Psoas muscle (tissue), 8 donors: Measurements from ENCODE around the gene INSYN2A. TPM values are rescaled to one million over a fixed set of nuclear protein-coding genes. Genes with fewer than 3 reads are reported as not detected.

Source experiments
- ATAC-seq, 4 donors: fragments of 200-7000 bp; cut with Tn5 transposase; one replicate each; pipeline ENCODE4 v1.9.1; 2020; ENCODE audit warnings: moderate library complexity in 3 of 4, mild to moderate bottlenecking in 2 of 4
- DNase-seq, 2 donors: peaks; one replicate each; pipeline ENCODE4 v3.0.0-alpha.2; 2020
- H3K27ac ChIP-seq: fragments of 200-600 bp; one replicate; pipeline ENCODE4 v1.8.0; 2022
- H3K27me3 ChIP-seq, 3 donors: fragments of 200-600 bp in 1 of 3; one replicate each; pipeline versions ENCODE4 v1.6.1 to v1.8.0; 2013 to 2022; ENCODE audit warnings: low read length in 2 of 3, mild to moderate bottlenecking in 2 of 3, moderate library complexity in 1 of 3; ENCODE audit not compliant: insufficient read depth in 3 of 3
- H3K36me3 ChIP-seq, 2 donors: fragments of 200-600 bp in 1 of 2; one replicate each; pipeline versions ENCODE4 v1.6.1 to v1.8.0; 2013 to 2022; ENCODE audit warnings: low read depth in 1 of 2, mild to moderate bottlenecking in 1 of 2, moderate library complexity in 1 of 2; ENCODE audit not compliant: insufficient read depth in 1 of 2
- H3K4me1 ChIP-seq: fragments of 200-600 bp; one replicate; pipeline ENCODE4 v1.8.0; 2022
- H3K4me3 ChIP-seq: fragments of 200-600 bp; one replicate; pipeline ENCODE4 v1.8.0; 2022; ENCODE audit warnings: mild to moderate bottlenecking
- H3K9me3 ChIP-seq: fragments of 200-600 bp; one replicate; pipeline ENCODE4 v1.8.0; 2022
- CTCF ChIP-seq: fragments of 200-600 bp; IDR thresholded peaks from one replicate; pipeline ENCODE4 v1.8.0; 2022; ENCODE audit warnings: antibody characterized with exemption
- WGBS, 3 donors: extraction: QIAGEN DNeasy Blood & Tissue Kit; methylation state at CpG; one replicate each; pipeline versions ENCODE4 v1.1.6 to v1.1.7; 2013; 5-methylcytosine and 5-hydroxymethylcytosine counted together
- intact Hi-C, 2 donors: fragments of 100-400 bp; cut with DNase I; formaldehyde crosslinking; loops; one replicate each; pipeline versions ENCODE4 v1.11.0 to v1.14.2; 2022
- polyA plus RNA-seq, 3 donors: library from polyadenylated mRNA; stranded (reverse); fragments of 200-250 nt; gene quantifications; one replicate each; pipeline ENCODE4 v1.2.3, GENCODE V29; 2013
- total RNA-seq, 4 donors: library from RNA; stranded (reverse); fragmentation: NEBNext Ultra II Directional in 2 of 4; extraction: Animal tissue kit (Norgen Biotek cat#: 25700) in 2 of 4; gene quantifications; one replicate each; pipeline versions ENCODE4 v1.2.1 to v1.2.4, GENCODE V29; 2021 to 2023
- donor health status: healthy with polysubstance abuse.
- donor health status: DM: no; HTN: no; CAD: no; lungs with moderate emphysema.
- donor health status: Bipolar disorder and iron deficiency.
- donor health status: healthy.
- donor health status: DM: yes; HTN: yes; CAD: no.
- donor health status: DM: no; HTN: no; CAD: no.
- donor health status: DM: no; HTN: no; CAD: no.
- donor health status: DM: yes; HTN: yes; CAD: no.

Gene INSYN2A
- total and polyA plus RNA-seq, 7 donors = 0.01 to 0.19 (median 0.10) TPM; not detected in 2

GRCh38 chr10:127175357-127176110 lies 20.9 kb downstream of the INSYN2A start:
- ATAC-seq (no peak), DNase-seq (no peak)
- 96% methylated on average over 40 of the region's 40 CpGs for WGBS, 3 donors
- TF ChIP-seq CTCF = no peak
- intact Hi-C loops = no loop called here
- no peak overlapping the region for H3K27ac ChIP-seq
- H3K36me3 ChIP-seq = no peaks in the 10 kb centered on the region
- H3K27me3 ChIP-seq = no peaks in the 10 kb centered on the region
- no peaks in the 10 kb centered on the region for H3K4me1 ChIP-seq
- no peaks in the 10 kb centered on the region for H3K9me3 ChIP-seq
- H3K4me3 ChIP-seq = no peak overlapping the region

DNA sequence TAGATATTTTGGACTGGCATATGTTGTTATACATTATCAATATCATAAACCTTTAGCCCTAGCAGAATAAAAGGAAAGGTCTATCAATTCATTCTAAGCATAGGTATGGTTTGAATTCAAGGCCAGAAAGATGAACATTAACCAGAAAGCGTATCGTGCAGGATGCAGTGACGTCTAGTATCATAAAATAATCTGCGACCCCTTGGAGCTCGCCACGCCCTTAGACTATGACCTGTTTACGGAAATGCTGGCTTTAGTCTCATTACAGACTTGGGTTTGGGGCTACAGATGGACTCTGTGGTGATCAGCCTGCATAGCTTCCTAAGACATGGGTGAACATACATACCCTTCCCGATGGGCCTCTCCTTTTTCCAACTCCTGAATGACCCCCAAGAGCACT lies 21.5 kb downstream of the INSYN2A start:
- TF ChIP-seq CTCF = no peak
- WGBS, 3 donors = 92 to 99% (median 97%) methylated on average over 8 of the region's 8 CpGs

DNA sequence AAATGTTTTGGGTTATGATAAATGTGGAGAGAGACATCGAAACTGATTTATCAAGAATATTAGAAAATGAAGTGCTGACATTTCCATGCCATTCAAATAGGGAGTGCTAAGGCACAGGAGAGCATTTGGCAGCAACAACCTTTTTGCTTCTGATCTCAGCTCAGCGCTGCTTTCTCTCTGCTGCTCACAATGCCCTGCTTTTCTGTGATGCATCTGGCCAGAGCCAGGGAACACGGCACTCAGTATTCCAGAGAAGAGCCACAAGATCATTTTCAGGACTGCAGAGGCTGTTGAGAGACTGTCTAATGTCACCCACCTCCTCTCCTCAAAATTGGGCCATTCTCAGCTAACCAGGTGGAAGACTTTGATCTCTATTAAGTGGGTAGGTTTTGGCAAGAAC lies 28.1 kb downstream of the INSYN2A start:
- Histone ChIP-seq H3K27ac (no peak overlapping the region), H3K36me3 (no peaks in the 10 kb centered on the region), H3K9me3 (no peaks in the 10 kb centered on the region), H3K27me3 (no peaks in the 10 kb centered on the region), H3K4me1 (no peaks in the 10 kb centered on the region), H3K4me3 (no peak overlapping the region)
- intact Hi-C loops = no loop called here
- WGBS, 3 donors = 39 to 74% (median 47%) methylated on average over 3 of the region's 3 CpGs
- TF ChIP-seq CTCF = no peak
- DNase-seq (no peak), ATAC-seq (no peak)

More for the DNA sequence above, 21.5 kb downstream of the INSYN2A start:
- intact Hi-C loops = no loop called here
- no peak overlapping the region for H3K27ac ChIP-seq
- no peaks in the 10 kb centered on the region for H3K4me1 ChIP-seq
- H3K27me3 ChIP-seq = no peaks in the 10 kb centered on the region
- DNase-seq (no peak), ATAC-seq (no peak)
- no peak overlapping the region for H3K4me3 ChIP-seq
- no peaks in the 10 kb centered on the region for H3K9me3 ChIP-seq
- H3K36me3 ChIP-seq = no peaks in the 10 kb centered on the region

- intact Hi-C loops = no loop called here
- Histone ChIP-seq H3K4me1 (no peaks in the 10 kb centered on the region), H3K27ac (no peak overlapping the region), H3K4me3 (no peak overlapping the region), H3K27me3 (no peaks in the 10 kb centered on the region), H3K36me3 (no peaks in the 10 kb centered on the region), H3K9me3 (no peaks in the 10 kb centered on the region)
- TF ChIP-seq CTCF = no peak
- WGBS, 3 donors = 96 to 100% (median 98%) methylated on average over 6 of the region's 6 CpGs
- DNase-seq (no peak), ATAC-seq (no peak)
Measured at GRCh38 chr10:127162841-127163240, 33.5 kb downstream of the INSYN2A start.

DNA sequence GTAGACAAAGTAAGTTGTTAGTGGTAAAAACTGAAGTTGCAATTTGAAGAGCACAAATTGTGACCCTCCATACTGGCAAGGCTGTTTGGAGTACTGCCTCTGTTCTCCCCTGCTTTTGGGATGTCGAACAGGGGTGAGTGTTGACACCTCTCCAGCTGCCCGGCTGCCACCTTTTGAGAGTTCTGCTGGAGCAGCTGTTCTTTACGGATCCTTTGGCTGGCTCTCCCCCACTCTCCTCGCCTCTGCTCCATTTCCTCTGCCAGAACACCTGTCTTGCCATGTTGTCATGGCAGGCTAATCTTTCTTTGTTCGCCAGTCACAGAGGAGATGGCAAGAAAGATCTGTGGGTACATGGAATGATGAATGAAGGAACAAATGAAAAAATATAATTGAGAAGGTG lies 34.9 kb downstream of the INSYN2A start:
- Histone ChIP-seq H3K36me3 (no peaks in the 10 kb centered on the region), H3K9me3 (no peaks in the 10 kb centered on the region), H3K27me3 (no peaks in the 10 kb centered on the region), H3K27ac (no peak overlapping the region), H3K4me1 (no peaks in the 10 kb centered on the region), H3K4me3 (no peak overlapping the region)
- TF ChIP-seq CTCF = no peak
- 21 to 45% (median 28%) methylated on average over 5 of the region's 5 CpGs for WGBS, 3 donors
- DNase-seq (no peak), ATAC-seq (no peak)
- intact Hi-C loops = no loop called here
